Endodermal cell (in vitro differentiated cells): ENCODE measurements around the gene VSNL1. TPM values are rescaled to one million over a fixed set of nuclear protein-coding genes. Genes with fewer than 3 reads are reported as not detected.
A peak's percentile ranks its signal among the peaks of the same experiment; 100 is the strongest.
"Not testable (repeated sequence)": the region's sequence is repeated elsewhere in the genome, so short reads cannot be mapped to it uniquely, and the experiment has no call there.

Experiments used
- DNase-seq: peaks from one replicate; pipeline ENCODE4 v3.0.0-alpha.2; 2017
- H3K27ac ChIP-seq: 2 replicates; pipeline ENCODE4 v1.5.1; 2013; ENCODE audit warnings: mild to moderate bottlenecking, low read depth, low read length, moderate library complexity
- H3K27me3 ChIP-seq: 2 replicates; pipeline ENCODE4 v1.6.1; 2013; ENCODE audit warnings: mild to moderate bottlenecking, low read length, moderate library complexity; ENCODE audit not compliant: insufficient read depth, control insufficient read depth, poor library complexity, severe bottlenecking
- H3K36me3 ChIP-seq: 2 replicates; pipeline ENCODE4 v1.7.0; 2013; ENCODE audit warnings: mild to moderate bottlenecking, low read length, moderate library complexity; ENCODE audit not compliant: control insufficient read depth, insufficient read depth
- H3K4me1 ChIP-seq: one replicate; pipeline ENCODE4 v1.7.0; 2013; ENCODE audit warnings: low read length; ENCODE audit not compliant: control insufficient read depth, insufficient read depth
- H3K4me3 ChIP-seq: 2 replicates; pipeline ENCODE4 v1.5.1; 2013; ENCODE audit warnings: mild to moderate bottlenecking, low read length, moderate library complexity
- H3K9ac ChIP-seq: 2 replicates; pipeline ENCODE4 v1.6.1; 2013; ENCODE audit warnings: mild to moderate bottlenecking, low read length, moderate library complexity; ENCODE audit not compliant: poor library complexity, severe bottlenecking; ENCODE audit errors: extremely low read depth
- H3K9me3 ChIP-seq: 2 replicates; pipeline ENCODE4 v1.6.1; 2013; ENCODE audit warnings: mild to moderate bottlenecking, low read length, moderate library complexity; ENCODE audit not compliant: control insufficient read depth
- H3K27ac Mint-ChIP-seq: 2 replicates; pipeline ENCODE4 v1.8.0; 2020; ENCODE audit warnings: mixed read lengths
- H3K27me3 Mint-ChIP-seq: 2 replicates; pipeline ENCODE4 v1.8.0; 2021; ENCODE audit warnings: mild to moderate bottlenecking, mixed read lengths; ENCODE audit not compliant: insufficient read depth
- H3K36me3 Mint-ChIP-seq: 2 replicates; pipeline ENCODE4 v1.8.0; 2020; ENCODE audit warnings: low read depth, mixed read lengths
- H3K4me1 Mint-ChIP-seq: 2 replicates; pipeline ENCODE4 v1.8.0; 2020; ENCODE audit warnings: mixed read lengths
- H3K4me3 Mint-ChIP-seq: 2 replicates; pipeline ENCODE4 v1.8.0; 2020; ENCODE audit warnings: mild to moderate bottlenecking, moderate library complexity, mixed read lengths
- H3K9me3 Mint-ChIP-seq: 2 replicates; pipeline ENCODE4 v1.8.0; 2020; ENCODE audit warnings: mild to moderate bottlenecking, mixed read lengths
- WGBS, 2 experiments: methylation state at CpG; one replicate each; pipeline versions ENCODE4 v1.1.5 to v1.1.7; 2013; ENCODE audit warnings: missing lambda C conversion rate in 2 of 2, mixed read lengths in 1 of 2; ENCODE audit not compliant: insufficient coverage in 1 of 2, insufficient read length in 1 of 2; 5-methylcytosine and 5-hydroxymethylcytosine counted together
- total RNA-seq, 2 donors: library from RNA; stranded (reverse); fragmentation: NEBNext Ultra II Directional in 1 of 2; extraction: Animal tissue kit (Norgen Biotek cat#: 25700) in 1 of 2; gene quantifications; 2 replicates in 1 of 2; 3 replicates in 1 of 2; pipeline ENCODE4 v1.2.1, GENCODE V29; 2021
- TF ChIP-seq, protein P1 (sequence below): fragments of 200-600 bp; sonication (generic); conservative IDR thresholded peaks from 2 replicates; pipeline ENCODE4 v1.5.0; 2021; ENCODE audit warnings: antibody characterized with exemption, mild to moderate bottlenecking

Gene VSNL1
- total RNA-seq, 2 donors from 2014 or later = 1.4 to 3.3 TPM

DNA sequence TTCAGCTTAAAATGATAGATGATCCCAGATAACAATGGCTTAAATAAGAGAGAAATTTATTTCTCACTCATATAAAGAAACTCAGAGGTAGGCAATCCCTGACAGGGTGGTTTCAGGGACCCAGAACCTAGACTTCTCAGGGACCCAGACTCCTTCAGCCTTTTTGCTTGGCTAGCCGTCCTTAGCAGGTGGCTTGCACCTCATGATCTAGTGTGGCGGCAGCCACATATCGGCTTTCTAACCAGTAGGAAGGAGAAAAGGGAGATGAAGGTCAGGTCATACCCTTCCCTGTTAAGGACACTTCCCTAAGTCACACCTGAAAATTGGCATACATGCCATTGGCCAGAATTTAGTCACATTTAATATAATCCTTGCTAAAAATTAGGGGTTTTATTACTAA, 18.4 kb downstream of the VSNL1 start:
- Histone ChIP-seq H3K4me3 (no peak overlapping the region), H3K9me3 (no peaks in the 10 kb centered on the region), H3K4me1 (peaks cover 4% of the 10 kb centered on the region), H3K27ac (no peak overlapping the region), H3K27me3 (no peaks in the 10 kb centered on the region), H3K36me3 (no peaks in the 10 kb centered on the region), H3K9ac (no peak overlapping the region)
- H3K4me3 Mint-ChIP-seq = no peak overlapping the region
- H3K9me3 Mint-ChIP-seq = no peaks in the 10 kb centered on the region
- TF ChIP-seq, protein P1, sequence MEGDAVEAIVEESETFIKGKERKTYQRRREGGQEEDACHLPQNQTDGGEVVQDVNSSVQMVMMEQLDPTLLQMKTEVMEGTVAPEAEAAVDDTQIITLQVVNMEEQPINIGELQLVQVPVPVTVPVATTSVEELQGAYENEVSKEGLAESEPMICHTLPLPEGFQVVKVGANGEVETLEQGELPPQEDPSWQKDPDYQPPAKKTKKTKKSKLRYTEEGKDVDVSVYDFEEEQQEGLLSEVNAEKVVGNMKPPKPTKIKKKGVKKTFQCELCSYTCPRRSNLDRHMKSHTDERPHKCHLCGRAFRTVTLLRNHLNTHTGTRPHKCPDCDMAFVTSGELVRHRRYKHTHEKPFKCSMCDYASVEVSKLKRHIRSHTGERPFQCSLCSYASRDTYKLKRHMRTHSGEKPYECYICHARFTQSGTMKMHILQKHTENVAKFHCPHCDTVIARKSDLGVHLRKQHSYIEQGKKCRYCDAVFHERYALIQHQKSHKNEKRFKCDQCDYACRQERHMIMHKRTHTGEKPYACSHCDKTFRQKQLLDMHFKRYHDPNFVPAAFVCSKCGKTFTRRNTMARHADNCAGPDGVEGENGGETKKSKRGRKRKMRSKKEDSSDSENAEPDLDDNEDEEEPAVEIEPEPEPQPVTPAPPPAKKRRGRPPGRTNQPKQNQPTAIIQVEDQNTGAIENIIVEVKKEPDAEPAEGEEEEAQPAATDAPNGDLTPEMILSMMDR = no peak
- no peak overlapping the region for H3K27ac Mint-ChIP-seq
- no peaks in the 10 kb centered on the region for H3K27me3 Mint-ChIP-seq
- no peak for DNase-seq
- H3K36me3 Mint-ChIP-seq = no peaks in the 10 kb centered on the region
- peaks cover 21% of the 10 kb centered on the region for H3K4me1 Mint-ChIP-seq
- WGBS, 2 experiments = 94 to 100% methylated on average over 3 of the region's 3 CpGs

DNA sequence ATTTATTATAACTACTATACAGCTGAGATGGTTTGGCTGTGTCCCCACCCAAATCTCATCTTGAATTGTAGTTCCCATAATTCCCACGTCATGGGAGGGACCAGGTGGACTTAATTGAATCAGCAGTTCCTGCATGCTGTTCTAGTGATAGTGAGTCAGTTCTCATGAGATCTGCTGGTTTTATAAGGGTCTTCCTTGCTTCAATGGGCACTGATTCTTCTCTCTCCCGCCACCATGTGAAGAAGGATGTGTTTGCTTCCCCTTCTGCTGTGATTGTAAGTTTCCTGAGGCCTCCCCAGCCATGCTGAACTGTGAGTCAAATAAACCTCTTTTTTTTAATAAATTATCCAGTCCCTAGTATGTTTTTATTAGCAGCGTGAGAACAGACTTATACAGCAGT, 25.2 kb downstream of the VSNL1 start:
- not testable (repeated sequence) for H3K36me3 Mint-ChIP-seq, H3K27ac ChIP-seq, H3K4me1 Mint-ChIP-seq, H3K27ac Mint-ChIP-seq, H3K4me3 ChIP-seq, H3K4me1 ChIP-seq, H3K4me3 Mint-ChIP-seq, H3K36me3 ChIP-seq, H3K27me3 ChIP-seq, H3K9me3 ChIP-seq, DNase-seq, H3K9me3 Mint-ChIP-seq, H3K9ac ChIP-seq, H3K27me3 Mint-ChIP-seq
- WGBS, 2 experiments = 95% methylated on average over 3 of the region's 3 CpGs; no CpG with 5 or more reads in 1 of the 2 experiments

DNA sequence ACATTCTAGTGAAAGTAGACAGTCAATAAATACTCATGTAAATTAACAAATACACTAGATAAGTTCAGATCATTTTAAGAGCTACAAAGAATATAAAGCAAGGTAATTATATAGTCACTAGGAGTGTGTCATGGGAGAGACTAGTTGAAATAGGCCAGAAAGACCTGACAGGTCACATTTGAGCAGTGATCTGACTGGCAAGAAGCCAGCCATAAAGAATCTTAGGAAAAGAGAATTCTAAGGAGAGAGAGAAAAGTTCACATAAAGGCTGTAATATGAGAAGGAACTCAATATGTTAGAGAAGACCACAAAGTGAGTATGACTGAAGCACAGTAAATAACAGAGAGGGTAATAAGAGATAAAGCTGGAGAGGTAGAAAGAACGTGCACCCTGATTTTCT, 31.2 kb downstream of the VSNL1 start:
- no peaks in the 10 kb centered on the region for H3K36me3 Mint-ChIP-seq
- Histone ChIP-seq H3K4me3 (no peak overlapping the region), H3K27ac (no peak overlapping the region), H3K9me3 (no peaks in the 10 kb centered on the region), H3K9ac (no peak overlapping the region), H3K36me3 (no peaks in the 10 kb centered on the region), H3K4me1 (no peaks in the 10 kb centered on the region), H3K27me3 (no peaks in the 10 kb centered on the region)
- no peak for DNase-seq
- H3K9me3 Mint-ChIP-seq = no peaks in the 10 kb centered on the region
- no peaks in the 10 kb centered on the region for H3K27me3 Mint-ChIP-seq
- H3K4me3 Mint-ChIP-seq = no peak overlapping the region
- H3K27ac Mint-ChIP-seq = no peak overlapping the region
- TF ChIP-seq, protein P1 = no peak
- H3K4me1 Mint-ChIP-seq = peaks cover 1% of the 10 kb centered on the region
- 82% methylated on average over 1 of the region's 1 CpG; no CpG with 5 or more reads in 1 of the 2 experiments for WGBS, 2 experiments

DNA sequence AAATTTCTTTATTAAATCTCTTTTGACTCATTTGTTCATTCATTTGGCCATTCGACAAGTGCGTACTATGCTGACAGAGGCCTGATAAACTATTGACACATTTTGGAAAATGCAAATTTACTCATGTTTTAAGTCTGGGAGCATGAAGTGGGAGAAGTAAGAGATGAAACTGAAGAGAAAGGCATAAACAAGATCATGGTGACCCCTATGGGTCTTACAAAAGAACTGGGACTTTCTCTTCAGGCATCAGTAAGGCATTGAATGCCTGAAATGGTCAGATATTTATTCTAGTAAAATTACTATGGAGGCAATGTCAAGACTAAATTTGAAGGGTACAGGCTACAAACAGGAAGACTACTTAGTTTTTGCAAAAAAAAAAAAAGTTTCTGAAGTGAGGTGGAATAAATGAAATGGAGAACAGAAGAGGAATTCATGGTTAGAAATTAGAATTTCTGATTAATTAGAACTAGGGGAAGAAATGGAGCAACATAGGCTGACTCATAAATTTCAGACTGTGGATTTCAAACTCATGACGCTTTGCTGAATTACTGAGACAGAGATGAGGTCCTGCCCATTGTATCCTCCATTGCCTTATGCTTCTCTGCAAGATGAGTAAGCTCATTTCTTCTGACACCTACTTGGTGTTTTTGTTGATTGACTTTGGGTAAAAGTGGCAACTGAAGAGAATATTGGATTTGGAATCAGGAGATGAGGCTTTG, 32.7 kb downstream of the VSNL1 start:
- H3K27me3 ChIP-seq = no peaks in the 10 kb centered on the region
- Mint-ChIP-seq H3K36me3 (no peaks in the 10 kb centered on the region), H3K4me1 (peaks cover 3% of the 10 kb centered on the region), H3K4me3 (no peak overlapping the region), H3K27me3 (peaks cover 2% of the 10 kb centered on the region), H3K27ac (no peak overlapping the region), H3K9me3 (no peaks in the 10 kb centered on the region)
- DNase-seq = no peak
- WGBS, 2 experiments = 87 to 89% methylated on average over 3 of the region's 3 CpGs
- no peaks in the 10 kb centered on the region for H3K36me3 ChIP-seq
- TF ChIP-seq, protein P1 = peak; percentile 76
- H3K9me3 ChIP-seq = no peaks in the 10 kb centered on the region
- no peak overlapping the region for H3K4me3 ChIP-seq
- no peaks in the 10 kb centered on the region for H3K4me1 ChIP-seq
- no peak overlapping the region for H3K27ac ChIP-seq
- H3K9ac ChIP-seq = no peak overlapping the region
